Upper lobe of right lung (tissue), 1 donor: Measurements from ENCODE around the gene TRAF3. TPM values are rescaled to one million over a fixed set of nuclear protein-coding genes. Genes with fewer than 3 reads are reported as not detected.

ENCODE experiments used
- ATAC-seq: fragments of 200-7000 bp; cut with Tn5 transposase; one replicate; pipeline ENCODE4 v1.9.1; 2020; ENCODE audit warnings: mild to moderate bottlenecking, moderate library complexity
- DNase-seq: peaks from one replicate; pipeline ENCODE4 v3.0.0-alpha.2; 2020
- H3K27ac ChIP-seq: fragments of 200-600 bp; one replicate; pipeline ENCODE4 v1.8.0; 2022
- H3K27me3 ChIP-seq: fragments of 200-600 bp; one replicate; pipeline ENCODE4 v1.8.0; 2022; ENCODE audit warnings: mild to moderate bottlenecking
- H3K36me3 ChIP-seq: fragments of 200-600 bp; one replicate; pipeline ENCODE4 v1.8.0; 2022
- H3K4me1 ChIP-seq: fragments of 200-600 bp; one replicate; pipeline ENCODE4 v1.8.0; 2022
- H3K4me3 ChIP-seq: fragments of 200-600 bp; one replicate; pipeline ENCODE4 v1.8.0; 2022; ENCODE audit warnings: mild to moderate bottlenecking
- H3K9me3 ChIP-seq: fragments of 200-600 bp; one replicate; pipeline ENCODE4 v1.8.0; 2022
- intact Hi-C: fragments of 100-400 bp; cut with DNase I; formaldehyde crosslinking; loops from one replicate; pipeline ENCODE4 v1.11.0; 2022
- total RNA-seq: library from RNA; stranded (reverse); fragmentation: NEBNext Ultra II Directional; extraction: Animal tissue kit (Norgen Biotek cat#: 25700); gene quantifications from one replicate; pipeline ENCODE4 v1.2.1, GENCODE V29; 2021
- TF ChIP-seq, protein P1 (sequence below): fragments of 200-600 bp; IDR thresholded peaks from one replicate; pipeline ENCODE4 v1.8.0; 2022; ENCODE audit warnings: antibody characterized with exemption
- donor health status: DM: no; HTN: yes; CAD: no; lungs with severe emphysema.

TRAF3 gene
- total RNA-seq, 1 donor from 2014 or later = 22.3 TPM

DNA sequence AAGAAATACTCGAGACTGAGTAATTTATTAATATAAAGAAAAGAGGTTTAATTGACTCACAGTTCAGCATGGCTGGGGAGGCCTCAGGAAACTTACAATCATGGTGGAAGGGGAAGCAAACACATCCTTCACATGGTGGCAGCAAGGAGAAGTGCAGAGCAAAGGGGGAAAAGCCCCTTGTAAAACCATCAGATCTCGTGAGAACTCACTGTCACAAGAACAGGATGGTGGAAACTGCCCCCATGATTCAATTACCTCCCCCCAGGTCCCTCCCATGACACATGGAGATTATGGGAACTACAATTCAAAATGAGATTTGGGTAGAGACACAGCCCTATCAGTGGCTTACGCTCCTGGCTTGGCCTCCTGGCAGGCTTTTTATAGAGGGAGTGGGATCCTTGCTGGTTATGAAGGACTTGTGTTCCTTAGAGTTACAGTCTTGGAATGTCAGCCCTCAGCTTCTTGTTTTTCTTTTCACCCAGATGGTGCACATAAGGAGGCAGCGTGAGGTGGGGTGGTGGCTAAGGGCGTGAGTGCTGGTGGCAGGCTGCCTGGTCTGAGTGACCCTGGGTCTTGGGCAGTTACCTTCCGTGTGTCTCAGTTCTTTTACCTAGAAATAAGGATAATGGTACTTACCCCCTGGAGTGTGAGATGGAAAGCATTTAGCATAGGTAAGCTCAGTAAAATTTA, 25.7 kb downstream of the TRAF3 start:
- Histone ChIP-seq H3K27me3 (no peaks in the 10 kb centered on the region), H3K36me3 (no peaks in the 10 kb centered on the region), H3K27ac (no peak overlapping the region), H3K4me3 (no peak overlapping the region), H3K4me1 (peaks cover 9% of the 10 kb centered on the region), H3K9me3 (no peaks in the 10 kb centered on the region)
- intact Hi-C loops = no loop called here
- ATAC-seq (peak; percentile 67), DNase-seq (no peak)
- TF ChIP-seq, protein P1, sequence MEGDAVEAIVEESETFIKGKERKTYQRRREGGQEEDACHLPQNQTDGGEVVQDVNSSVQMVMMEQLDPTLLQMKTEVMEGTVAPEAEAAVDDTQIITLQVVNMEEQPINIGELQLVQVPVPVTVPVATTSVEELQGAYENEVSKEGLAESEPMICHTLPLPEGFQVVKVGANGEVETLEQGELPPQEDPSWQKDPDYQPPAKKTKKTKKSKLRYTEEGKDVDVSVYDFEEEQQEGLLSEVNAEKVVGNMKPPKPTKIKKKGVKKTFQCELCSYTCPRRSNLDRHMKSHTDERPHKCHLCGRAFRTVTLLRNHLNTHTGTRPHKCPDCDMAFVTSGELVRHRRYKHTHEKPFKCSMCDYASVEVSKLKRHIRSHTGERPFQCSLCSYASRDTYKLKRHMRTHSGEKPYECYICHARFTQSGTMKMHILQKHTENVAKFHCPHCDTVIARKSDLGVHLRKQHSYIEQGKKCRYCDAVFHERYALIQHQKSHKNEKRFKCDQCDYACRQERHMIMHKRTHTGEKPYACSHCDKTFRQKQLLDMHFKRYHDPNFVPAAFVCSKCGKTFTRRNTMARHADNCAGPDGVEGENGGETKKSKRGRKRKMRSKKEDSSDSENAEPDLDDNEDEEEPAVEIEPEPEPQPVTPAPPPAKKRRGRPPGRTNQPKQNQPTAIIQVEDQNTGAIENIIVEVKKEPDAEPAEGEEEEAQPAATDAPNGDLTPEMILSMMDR = no peak

- Histone ChIP-seq H3K36me3 (no peaks in the 10 kb centered on the region), H3K27me3 (no peaks in the 10 kb centered on the region), H3K9me3 (no peaks in the 10 kb centered on the region), H3K4me1 (peaks cover 5% of the 10 kb centered on the region), H3K4me3 (no peak overlapping the region), H3K27ac (no peak overlapping the region)
- ATAC-seq (no peak), DNase-seq (no peak)
- TF ChIP-seq, protein P1 = no peak
- intact Hi-C loops = no loop called here
Measured at GRCh38 chr14:102804858-102805257, 27.6 kb downstream of the TRAF3 start.

- Histone ChIP-seq H3K27me3 (no peaks in the 10 kb centered on the region), H3K36me3 (no peaks in the 10 kb centered on the region), H3K4me1 (no peaks in the 10 kb centered on the region), H3K9me3 (no peaks in the 10 kb centered on the region), H3K4me3 (no peak overlapping the region), H3K27ac (peak overlapping the region; percentile 11)
- TF ChIP-seq, protein P1 = no peak
- DNase-seq = no peak
- intact Hi-C loops = no loop called here
- no peak for ATAC-seq
Measured at GRCh38 chr14:102805371-102805891, 28.2 kb downstream of the TRAF3 start.

GRCh38 chr14:102805941-102806340, 28.7 kb downstream of the TRAF3 start:
- ATAC-seq (no peak), DNase-seq (no peak)
- no peaks in the 10 kb centered on the region for H3K27me3 ChIP-seq
- TF ChIP-seq, protein P1 = no peak
- H3K4me1 ChIP-seq = peaks cover under 1% of the 10 kb centered on the region
- intact Hi-C loops = no loop called here
- no peaks in the 10 kb centered on the region for H3K36me3 ChIP-seq
- H3K27ac ChIP-seq = no peak overlapping the region
- no peaks in the 10 kb centered on the region for H3K9me3 ChIP-seq
- no peak overlapping the region for H3K4me3 ChIP-seq

- ATAC-seq = peak; percentile 33
Measured at GRCh38 chr14:102806447-102806846, 29.2 kb downstream of the TRAF3 start.

More at GRCh38 chr14:102806447-102806846, 29.2 kb downstream of the TRAF3 start:
- intact Hi-C loops = no loop called here
- TF ChIP-seq, protein P1 = no peak
- DNase-seq = no peak
- Histone ChIP-seq H3K36me3 (no peaks in the 10 kb centered on the region), H3K27ac (no peak overlapping the region), H3K27me3 (no peaks in the 10 kb centered on the region), H3K9me3 (no peaks in the 10 kb centered on the region), H3K4me1 (peaks cover 3% of the 10 kb centered on the region), H3K4me3 (no peak overlapping the region)
